Measurements from ENCODE around the gene UMODL1. TPM values are rescaled to one million over a fixed set of nuclear protein-coding genes. Genes with fewer than 3 reads are reported as not detected.

The UMODL1 gene
- total and polyA plus RNA-seq, 10 of the 15 experiments (the other 5 are each of a cell fraction or from before 2014, with no cell fraction given), result 0.01 to 0.11 (median 0.03) TPM; not detected in 5

DNA sequence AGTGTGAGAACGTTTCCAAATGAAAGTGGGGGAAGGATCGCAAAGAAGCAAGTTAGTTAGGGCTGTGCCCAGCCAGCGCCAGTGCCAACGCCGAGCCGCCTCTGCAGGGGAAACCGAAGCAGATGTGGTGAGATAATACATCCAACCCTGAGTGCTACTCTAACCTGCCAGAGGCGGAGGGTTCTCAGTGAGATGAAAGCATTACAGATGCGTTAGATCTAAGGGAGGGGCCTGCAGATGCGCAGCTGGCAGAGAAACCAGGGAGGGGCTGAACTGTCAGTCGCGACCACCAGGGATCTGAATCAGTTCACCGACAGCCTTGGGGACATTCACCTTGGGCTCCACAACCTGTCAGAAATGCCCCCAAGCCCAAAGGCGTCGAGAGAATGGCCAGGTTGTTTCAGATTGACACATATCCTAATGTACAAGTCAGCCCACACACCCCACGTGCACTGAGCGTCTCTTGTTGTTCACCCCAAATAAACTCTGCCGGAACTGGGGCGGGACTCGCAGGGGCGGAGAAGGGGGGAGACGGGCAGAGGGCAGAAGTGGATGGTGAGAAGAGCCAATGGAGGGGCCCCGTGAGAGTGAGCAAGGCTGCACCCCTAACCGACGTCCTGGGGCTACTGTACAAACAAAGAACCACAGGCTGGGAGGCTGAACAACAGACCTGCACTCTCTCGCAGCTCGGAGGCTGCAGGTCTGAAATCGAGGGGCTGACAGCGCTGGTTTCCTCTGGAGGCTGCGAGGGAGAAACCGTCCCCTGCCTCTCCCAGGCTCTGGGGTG is 8.7 kb upstream of the UMODL1 start (continued):
- TF ChIP-seq, protein P1, sequence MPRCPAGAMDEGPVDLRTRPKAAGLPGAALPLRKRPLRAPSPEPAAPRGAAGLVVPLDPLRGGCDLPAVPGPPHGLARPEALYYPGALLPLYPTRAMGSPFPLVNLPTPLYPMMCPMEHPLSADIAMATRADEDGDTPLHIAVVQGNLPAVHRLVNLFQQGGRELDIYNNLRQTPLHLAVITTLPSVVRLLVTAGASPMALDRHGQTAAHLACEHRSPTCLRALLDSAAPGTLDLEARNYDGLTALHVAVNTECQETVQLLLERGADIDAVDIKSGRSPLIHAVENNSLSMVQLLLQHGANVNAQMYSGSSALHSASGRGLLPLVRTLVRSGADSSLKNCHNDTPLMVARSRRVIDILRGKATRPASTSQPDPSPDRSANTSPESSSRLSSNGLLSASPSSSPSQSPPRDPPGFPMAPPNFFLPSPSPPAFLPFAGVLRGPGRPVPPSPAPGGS (IDR thresholded peaks at IDR 0.05; ENCODE audit: borderline replicate concordance, insufficient read depth, low read depth, low read length, poor library complexity, severe bottlenecking), result peak; percentile 10
- TF ChIP-seq FOS (IDR thresholded peaks at IDR 0.05; ENCODE audit: borderline replicate concordance, extremely low read depth, insufficient read length) (no peak), CREM (IDR thresholded peaks at IDR 0.05; ENCODE audit: low read depth) (peak; percentile 42; the same call in 1 of the 2 replicates), NFYB (IDR thresholded peaks at IDR 0.05; ENCODE audit: insufficient read depth, low read depth, low read length) (peak; percentile 55; the same call in 1 of the 2 replicates), POLR2A (IDR thresholded peaks at IDR 0.05; ENCODE audit: low read depth, low read length) (peak; percentile 87), TBL1XR1 (IDR thresholded peaks at IDR 0.05; ENCODE audit: low read depth, low read length) (peak; percentile 72; the same call in 1 of the 2 replicates), NBN (IDR thresholded peaks at IDR 0.05) (peak; percentile 74; the same call in 1 of the 2 replicates), EGR1 (IDR thresholded peaks at IDR 0.05; ENCODE audit: borderline replicate concordance in 1 of 2, low read depth in 2 of 2, low read length in 2 of 2) (peak in 1 of 2 experiments; percentile 49; a peak in 1 of 3 replicates), MEF2A (IDR thresholded peaks at IDR 0.05; ENCODE audit: insufficient read depth, low read depth, low read length) (0 out of 2 replicates have a peak, but pooled peaks have one; percentile 34), TAF1 (IDR thresholded peaks at IDR 0.05; ENCODE audit: borderline replicate concordance, low read depth, low read length) (peak; percentile 47; the same call in 1 of the 2 replicates), TCF12 (IDR thresholded peaks at IDR 0.05; ENCODE audit: low read depth, low read length) (peak; percentile 24; the same call in 1 of the 2 replicates), MEF2B (IDR thresholded peaks at IDR 0.05; ENCODE audit: partially characterized antibody, poor library complexity, severe bottlenecking) (peak; percentile 58), BHLHE40 (IDR thresholded peaks at IDR 0.05; ENCODE audit: borderline replicate concordance in 1 of 2, low read depth in 2 of 2, low read length in 1 of 2) (peak; percentile 93 to 94), MYB (IDR thresholded peaks at IDR 0.05; ENCODE audit: borderline replicate concordance, low read depth, low read length) (0 out of 2 replicates have a peak, but pooled peaks have one; percentile 35), RUNX3 (IDR thresholded peaks at IDR 0.05; ENCODE audit: low read length) (peak; percentile 59; the same call in 1 of the 2 replicates)
- TF ChIP-seq, protein P2, sequence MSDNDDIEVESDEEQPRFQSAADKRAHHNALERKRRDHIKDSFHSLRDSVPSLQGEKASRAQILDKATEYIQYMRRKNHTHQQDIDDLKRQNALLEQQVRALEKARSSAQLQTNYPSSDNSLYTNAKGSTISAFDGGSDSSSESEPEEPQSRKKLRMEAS (IDR thresholded peaks at IDR 0.05; ENCODE audit: low read depth, low read length), result peak; percentile 95
- TF ChIP-seq, protein P3, sequence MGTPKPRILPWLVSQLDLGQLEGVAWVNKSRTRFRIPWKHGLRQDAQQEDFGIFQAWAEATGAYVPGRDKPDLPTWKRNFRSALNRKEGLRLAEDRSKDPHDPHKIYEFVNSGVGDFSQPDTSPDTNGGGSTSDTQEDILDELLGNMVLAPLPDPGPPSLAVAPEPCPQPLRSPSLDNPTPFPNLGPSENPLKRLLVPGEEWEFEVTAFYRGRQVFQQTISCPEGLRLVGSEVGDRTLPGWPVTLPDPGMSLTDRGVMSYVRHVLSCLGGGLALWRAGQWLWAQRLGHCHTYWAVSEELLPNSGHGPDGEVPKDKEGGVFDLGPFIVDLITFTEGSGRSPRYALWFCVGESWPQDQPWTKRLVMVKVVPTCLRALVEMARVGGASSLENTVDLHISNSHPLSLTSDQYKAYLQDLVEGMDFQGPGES (IDR thresholded peaks at IDR 0.05), result 0 out of 2 replicates have a peak, but pooled peaks have one; percentile 4
- TF ChIP-seq, protein P4, sequence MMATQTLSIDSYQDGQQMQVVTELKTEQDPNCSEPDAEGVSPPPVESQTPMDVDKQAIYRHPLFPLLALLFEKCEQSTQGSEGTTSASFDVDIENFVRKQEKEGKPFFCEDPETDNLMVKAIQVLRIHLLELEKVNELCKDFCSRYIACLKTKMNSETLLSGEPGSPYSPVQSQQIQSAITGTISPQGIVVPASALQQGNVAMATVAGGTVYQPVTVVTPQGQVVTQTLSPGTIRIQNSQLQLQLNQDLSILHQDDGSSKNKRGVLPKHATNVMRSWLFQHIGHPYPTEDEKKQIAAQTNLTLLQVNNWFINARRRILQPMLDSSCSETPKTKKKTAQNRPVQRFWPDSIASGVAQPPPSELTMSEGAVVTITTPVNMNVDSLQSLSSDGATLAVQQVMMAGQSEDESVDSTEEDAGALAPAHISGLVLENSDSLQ (IDR thresholded peaks at IDR 0.05), result peak; percentile 94
- TF ChIP-seq, protein P5, sequence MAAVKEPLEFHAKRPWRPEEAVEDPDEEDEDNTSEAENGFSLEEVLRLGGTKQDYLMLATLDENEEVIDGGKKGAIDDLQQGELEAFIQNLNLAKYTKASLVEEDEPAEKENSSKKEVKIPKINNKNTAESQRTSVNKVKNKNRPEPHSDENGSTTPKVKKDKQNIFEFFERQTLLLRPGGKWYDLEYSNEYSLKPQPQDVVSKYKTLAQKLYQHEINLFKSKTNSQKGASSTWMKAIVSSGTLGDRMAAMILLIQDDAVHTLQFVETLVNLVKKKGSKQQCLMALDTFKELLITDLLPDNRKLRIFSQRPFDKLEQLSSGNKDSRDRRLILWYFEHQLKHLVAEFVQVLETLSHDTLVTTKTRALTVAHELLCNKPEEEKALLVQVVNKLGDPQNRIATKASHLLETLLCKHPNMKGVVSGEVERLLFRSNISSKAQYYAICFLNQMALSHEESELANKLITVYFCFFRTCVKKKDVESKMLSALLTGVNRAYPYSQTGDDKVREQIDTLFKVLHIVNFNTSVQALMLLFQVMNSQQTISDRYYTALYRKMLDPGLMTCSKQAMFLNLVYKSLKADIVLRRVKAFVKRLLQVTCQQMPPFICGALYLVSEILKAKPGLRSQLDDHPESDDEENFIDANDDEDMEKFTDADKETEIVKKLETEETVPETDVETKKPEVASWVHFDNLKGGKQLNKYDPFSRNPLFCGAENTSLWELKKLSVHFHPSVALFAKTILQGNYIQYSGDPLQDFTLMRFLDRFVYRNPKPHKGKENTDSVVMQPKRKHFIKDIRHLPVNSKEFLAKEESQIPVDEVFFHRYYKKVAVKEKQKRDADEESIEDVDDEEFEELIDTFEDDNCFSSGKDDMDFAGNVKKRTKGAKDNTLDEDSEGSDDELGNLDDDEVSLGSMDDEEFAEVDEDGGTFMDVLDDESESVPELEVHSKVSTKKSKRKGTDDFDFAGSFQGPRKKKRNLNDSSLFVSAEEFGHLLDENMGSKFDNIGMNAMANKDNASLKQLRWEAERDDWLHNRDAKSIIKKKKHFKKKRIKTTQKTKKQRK (IDR thresholded peaks at IDR 0.05; ENCODE audit: low read depth, low read length), result no peak
- TF ChIP-seq, protein P6, sequence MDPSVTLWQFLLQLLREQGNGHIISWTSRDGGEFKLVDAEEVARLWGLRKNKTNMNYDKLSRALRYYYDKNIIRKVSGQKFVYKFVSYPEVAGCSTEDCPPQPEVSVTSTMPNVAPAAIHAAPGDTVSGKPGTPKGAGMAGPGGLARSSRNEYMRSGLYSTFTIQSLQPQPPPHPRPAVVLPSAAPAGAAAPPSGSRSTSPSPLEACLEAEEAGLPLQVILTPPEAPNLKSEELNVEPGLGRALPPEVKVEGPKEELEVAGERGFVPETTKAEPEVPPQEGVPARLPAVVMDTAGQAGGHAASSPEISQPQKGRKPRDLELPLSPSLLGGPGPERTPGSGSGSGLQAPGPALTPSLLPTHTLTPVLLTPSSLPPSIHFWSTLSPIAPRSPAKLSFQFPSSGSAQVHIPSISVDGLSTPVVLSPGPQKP (IDR thresholded peaks at IDR 0.05; ENCODE audit: low read depth, low read length), result peak; percentile 60

Measured in GM12878 (cell line).